IMR-90 (cell line): ENCODE data around the gene PNMA6E. TPM values are rescaled to one million over a fixed set of nuclear protein-coding genes. Genes with fewer than 3 reads are reported as not detected.

Experiments
- ATAC-seq: fragments of 200-7000 bp; cut with Tn5 transposase; 2 replicates; pipeline ENCODE4 v1.9.1; 2020; ENCODE audit warnings: low read depth, mild to moderate bottlenecking, moderate library complexity
- BruUV-seq: library from RNA; stranded (reverse); fragments of 400-500 nt; replicated peaks from 2 replicates; lab custom pipeline; 2021; lab: Mats Ljungman, UMichigan
- CTCF ChIA-PET: fragments of 300-600 bp; formaldehyde crosslinking; extraction: SDS; loops from one replicate; lab custom pipeline; 2021; ENCODE audit warnings: antibody characterized with exemption; lab: Yijun Ruan, JAX
- POLR2A ChIA-PET: fragments of 300-600 bp; sonication (Branson Sonifier 250); formaldehyde crosslinking; loops from one replicate; lab custom pipeline; 2022; ENCODE audit warnings: antibody characterized with exemption; ENCODE audit not compliant: unreplicated experiment; lab: Charles Lee
- DNase-seq: peaks from one replicate; pipeline ENCODE4 v3.0.0; 2013
- H2AFZ ChIP-seq: replicated peaks from 2 replicates; pipeline ENCODE3; 2013; ENCODE audit warnings: low read length, mild to moderate bottlenecking; ENCODE audit not compliant: poor library complexity
- H2AK5ac ChIP-seq: 2 replicates; pipeline ENCODE4 v1.6.1; 2013; ENCODE audit warnings: low read depth, low read length, inconsistent platforms
- H2AK9ac ChIP-seq: replicated peaks from 2 replicates; pipeline ENCODE3; 2013; ENCODE audit warnings: mild to moderate bottlenecking, low read depth, low read length, moderate library complexity; ENCODE audit not compliant: poor library complexity
- H2BK120ac ChIP-seq: 2 replicates; pipeline ENCODE4 v1.6.1; 2013; ENCODE audit warnings: low read depth, low read length, inconsistent platforms
- H2BK15ac ChIP-seq: 3 replicates; pipeline ENCODE4 v1.6.1; 2013; ENCODE audit warnings: low read depth, low read length, inconsistent platforms
- H2BK20ac ChIP-seq: 2 replicates; pipeline ENCODE4 v1.6.1; 2013; ENCODE audit warnings: low read depth, mild to moderate bottlenecking, inconsistent platforms, low read length, moderate library complexity
- H2BK5ac ChIP-seq: 2 replicates; pipeline ENCODE4 v1.6.1; 2013; ENCODE audit warnings: mild to moderate bottlenecking, low read depth, low read length, inconsistent platforms; ENCODE audit not compliant: poor library complexity, severe bottlenecking
- H3K14ac ChIP-seq: replicated peaks from 2 replicates; pipeline ENCODE4 v1.6.1; 2013; ENCODE audit warnings: low read depth, low read length, inconsistent platforms
- H3K18ac ChIP-seq: 2 replicates; pipeline ENCODE4 v1.6.1; 2013; ENCODE audit warnings: low read depth, low read length, control low read depth
- H3K23ac ChIP-seq: 2 replicates; pipeline ENCODE4 v1.6.1; 2013; ENCODE audit warnings: low read depth, low read length, inconsistent platforms
- H3K27ac ChIP-seq: 2 replicates; pipeline ENCODE4 v1.5.1; 2013; ENCODE audit warnings: mild to moderate bottlenecking, control low read depth, low read length; ENCODE audit not compliant: insufficient read depth
- H3K27me3 ChIP-seq: 2 replicates; pipeline ENCODE4 v1.6.1; 2013; ENCODE audit warnings: low read length; ENCODE audit not compliant: control insufficient read depth, insufficient read depth
- H3K36me3 ChIP-seq: 2 replicates; pipeline ENCODE4 v1.6.1; 2013; ENCODE audit warnings: low read length, mixed read lengths; ENCODE audit not compliant: control insufficient read depth, insufficient read depth
- H3K4ac ChIP-seq: 2 replicates; pipeline ENCODE4 v1.6.1; 2013; ENCODE audit warnings: low read depth, low read length, inconsistent platforms
- H3K4me1 ChIP-seq: 2 replicates; pipeline ENCODE4 v1.6.1; 2013; ENCODE audit warnings: low read length, mixed read lengths; ENCODE audit not compliant: control insufficient read depth, insufficient read depth
- H3K4me2 ChIP-seq: 2 replicates; pipeline ENCODE4 v1.6.1; 2013; ENCODE audit warnings: low read depth, mild to moderate bottlenecking, control low read depth, low read length, moderate library complexity
- H3K4me3 ChIP-seq: 2 replicates; pipeline ENCODE4 v1.5.1; 2013; ENCODE audit warnings: low read depth, mild to moderate bottlenecking, control low read depth, low read length, moderate library complexity; ENCODE audit not compliant: insufficient read depth
- H3K56ac ChIP-seq: 2 replicates; pipeline ENCODE4 v1.6.1; 2013; ENCODE audit warnings: low read length, inconsistent platforms; ENCODE audit not compliant: insufficient read depth; ENCODE audit errors: extremely low read depth
- H3K79me1 ChIP-seq, 2 experiments: 2 replicates each; pipeline ENCODE4 v1.6.1; 2013; ENCODE audit warnings: low read length in 2 of 2, inconsistent platforms in 1 of 2, low read depth in 1 of 2
- H3K9ac ChIP-seq: 2 replicates; pipeline ENCODE4 v1.6.1; 2013; ENCODE audit warnings: low read depth, low read length, control low read depth
- H3K9me1 ChIP-seq: 2 replicates; pipeline ENCODE4 v1.6.1; 2013; ENCODE audit warnings: low read length, inconsistent platforms; ENCODE audit not compliant: insufficient read depth
- H3K9me3 ChIP-seq: 2 replicates; pipeline ENCODE4 v1.6.1; 2013; ENCODE audit warnings: low read length; ENCODE audit not compliant: control insufficient read depth, insufficient read depth
- H4K20me1 ChIP-seq: 2 replicates; pipeline ENCODE4 v1.6.1; 2013; ENCODE audit warnings: low read length, inconsistent platforms; ENCODE audit not compliant: insufficient read depth
- H4K5ac ChIP-seq: 2 replicates; pipeline ENCODE4 v1.6.1; 2013; ENCODE audit warnings: mild to moderate bottlenecking, low read depth, low read length, control low read depth
- H4K8ac ChIP-seq, 2 experiments: 2 replicates each; pipeline ENCODE4 v1.6.1; 2013; ENCODE audit warnings: low read depth in 2 of 2, low read length in 2 of 2, control low read depth in 1 of 2, inconsistent platforms in 1 of 2
- H4K91ac ChIP-seq: 2 replicates; pipeline ENCODE4 v1.6.1; 2013; ENCODE audit warnings: low read depth, low read length, inconsistent platforms; ENCODE audit not compliant: insufficient read depth
- BHLHE40 ChIP-seq: fragments of 150-350 bp; IDR thresholded peaks from 2 replicates; pipeline ENCODE4 v1.6.1; 2016; ENCODE audit warnings: mild to moderate bottlenecking, low read depth, low read length
- CEBPB ChIP-seq: IDR thresholded peaks from 2 replicates; pipeline ENCODE4 v1.6.1; 2012; ENCODE audit warnings: low read depth, low read length, improper control_type of control experiment
- CHD1 ChIP-seq: IDR thresholded peaks from 2 replicates; pipeline ENCODE4 v1.6.1; 2012; ENCODE audit warnings: low read depth, low read length, improper control_type of control experiment
- FOS ChIP-seq: fragments of 150-350 bp; IDR thresholded peaks from 2 replicates; pipeline ENCODE4 v1.6.1; 2016; ENCODE audit warnings: low read depth, low read length
- MAFK ChIP-seq: IDR thresholded peaks from 2 replicates; pipeline ENCODE4 v1.6.1; 2012; ENCODE audit warnings: low read depth, low read length, improper control_type of control experiment
- MAZ ChIP-seq: IDR thresholded peaks from 2 replicates; pipeline ENCODE4 v1.6.1; 2012; ENCODE audit warnings: low read depth, mild to moderate bottlenecking, low read length, improper control_type of control experiment, moderate library complexity, borderline replicate concordance
- MXI1 ChIP-seq: IDR thresholded peaks from 2 replicates; pipeline ENCODE4 v1.6.1; 2012; ENCODE audit warnings: low read depth, mild to moderate bottlenecking, low read length, moderate library complexity, borderline replicate concordance
- POLR2A ChIP-seq: IDR thresholded peaks from 2 replicates; pipeline ENCODE4 v1.6.1; 2012; ENCODE audit warnings: mild to moderate bottlenecking, low read depth, low read length
- RFX5 ChIP-seq: IDR thresholded peaks from 2 replicates; pipeline ENCODE4 v1.8.0; 2012; ENCODE audit warnings: low read depth, mild to moderate bottlenecking, low read length, moderate library complexity
- SMC3 ChIP-seq: fragments of 150-350 bp; IDR thresholded peaks from 2 replicates; pipeline ENCODE4 v1.6.1; 2016; ENCODE audit warnings: low read depth, mild to moderate bottlenecking, antibody characterized with exemption, low read length, moderate library complexity
- WGBS, 2 experiments: methylation state at CpG; one replicate each; pipeline versions ENCODE4 v1.1.5 to v1.1.7; 2013; ENCODE audit warnings: missing lambda C conversion rate in 2 of 2; ENCODE audit not compliant: insufficient read length in 1 of 2; ENCODE audit errors: extremely low coverage in 2 of 2; 5-methylcytosine and 5-hydroxymethylcytosine counted together
- dilution Hi-C: fragments of 300-500 bp; cut with HindIII; formaldehyde crosslinking; loops from one replicate; pipeline ENCODE4 v1.14.3; 2018; ENCODE audit warnings: low sequenced_read_pairs; ENCODE audit not compliant: unreplicated experiment
- in situ Hi-C: fragments of 300-500 bp; cut with MboI; formaldehyde crosslinking; loops from 3 replicates; pipeline ENCODE4 v1.14.3; 2019; ENCODE audit warnings: low sequenced_read_pairs, inconsistent platforms, mixed read lengths
- intact Hi-C: fragments of 100-400 bp; cut with micrococcal nuclease; formaldehyde crosslinking; loops from 2 replicates; pipeline ENCODE4 v1.10.0; 2022
- polyA plus RNA-seq, 3 experiments: library from polyadenylated mRNA; depleted of rRNA; stranded (reverse); fragments of >200 nt; gene quantifications; 2 replicates each; pipeline ENCODE4 v1.2.3, GENCODE V29; 2012; ENCODE audit warnings: low replicate concordance in 1 of 3
- total RNA-seq: library from RNA; depleted of rRNA; stranded (reverse); fragments of >200 nt; gene quantifications from 2 replicates; pipeline ENCODE4 v1.2.3, GENCODE V29; 2012
- TF ChIP-seq, protein P1 (sequence below): fragments of 150-350 bp; IDR thresholded peaks from 2 replicates; pipeline ENCODE4 v1.6.1; 2016; ENCODE audit warnings: low read depth, mild to moderate bottlenecking, low read length, moderate library complexity, borderline replicate concordance
- TF ChIP-seq, protein P2 (sequence below): conservative IDR thresholded peaks from 2 replicates; pipeline ENCODE4 v1.5.1; 2012; ENCODE audit warnings: mild to moderate bottlenecking, low read depth, low read length, improper control_type of control experiment

The PNMA6E gene
- total and polyA plus RNA-seq, 2 of the 4 experiments (the other 2 are of a cell fraction), result not detected

DNA sequence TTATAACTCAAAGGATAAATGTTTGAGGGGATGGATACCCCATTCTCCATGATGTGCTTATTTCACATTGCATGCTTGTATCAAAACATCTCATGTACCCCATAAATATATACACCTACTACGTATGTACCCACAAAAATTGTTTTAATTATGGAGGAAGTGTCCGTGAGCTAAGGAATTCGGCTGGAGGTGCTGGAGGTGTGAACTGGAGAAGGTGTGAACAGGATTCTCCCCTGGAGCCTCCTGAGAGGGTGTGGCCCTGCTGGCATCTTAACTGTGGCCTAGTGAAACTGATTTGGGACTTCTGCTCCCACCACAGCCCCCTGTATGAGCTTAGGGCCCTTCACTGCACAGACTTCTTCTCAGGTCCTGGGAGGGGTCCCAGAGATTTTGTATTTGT lies 23.4 kb downstream of the PNMA6E start:
- Histone ChIP-seq H3K36me3 (no peaks in the 10 kb centered on the region), H3K79me1 (no peaks in the 10 kb centered on the region), H4K5ac (no peak overlapping the region), H2BK15ac (no peak overlapping the region), H2AFZ (no peak overlapping the region), H3K9ac (no peak overlapping the region), H2BK5ac (no peak overlapping the region), H3K4ac (no peak overlapping the region), H4K91ac (no peak overlapping the region), H2AK9ac (no peak overlapping the region), H3K56ac (no peak overlapping the region), H4K8ac (no peak overlapping the region), H3K9me3 (peaks cover 2% of the 10 kb centered on the region; the same call in 1 of the 2 replicates), H3K27ac (no peak overlapping the region), H2BK120ac (no peak overlapping the region), H4K20me1 (no peaks in the 10 kb centered on the region), H3K4me1 (peaks cover 2% of the 10 kb centered on the region; the same call in 1 of the 2 replicates), H3K4me2 (no peak overlapping the region), H3K4me3 (no peak overlapping the region), H3K14ac (no peak overlapping the region), H2AK5ac (no peak overlapping the region), H3K18ac (no peak overlapping the region), H3K27me3 (peaks cover 8% of the 10 kb centered on the region), H3K23ac (no peak overlapping the region), H2BK20ac (no peak overlapping the region), H3K9me1 (no peaks in the 10 kb centered on the region)
- no CpG with 5 or more reads among the region's 3 CpGs for WGBS, 2 experiments
- DNase-seq (no peak), ATAC-seq (no peak)
- in situ Hi-C loops, result no loop called here
- intact Hi-C loops, result no loop called here
- no peak for TF ChIP-seq CEBPB
- TF ChIP-seq, protein P1, sequence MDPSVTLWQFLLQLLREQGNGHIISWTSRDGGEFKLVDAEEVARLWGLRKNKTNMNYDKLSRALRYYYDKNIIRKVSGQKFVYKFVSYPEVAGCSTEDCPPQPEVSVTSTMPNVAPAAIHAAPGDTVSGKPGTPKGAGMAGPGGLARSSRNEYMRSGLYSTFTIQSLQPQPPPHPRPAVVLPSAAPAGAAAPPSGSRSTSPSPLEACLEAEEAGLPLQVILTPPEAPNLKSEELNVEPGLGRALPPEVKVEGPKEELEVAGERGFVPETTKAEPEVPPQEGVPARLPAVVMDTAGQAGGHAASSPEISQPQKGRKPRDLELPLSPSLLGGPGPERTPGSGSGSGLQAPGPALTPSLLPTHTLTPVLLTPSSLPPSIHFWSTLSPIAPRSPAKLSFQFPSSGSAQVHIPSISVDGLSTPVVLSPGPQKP, result no peak
- no peak for TF ChIP-seq SMC3
- no peak for TF ChIP-seq MXI1
- TF ChIP-seq, protein P2, sequence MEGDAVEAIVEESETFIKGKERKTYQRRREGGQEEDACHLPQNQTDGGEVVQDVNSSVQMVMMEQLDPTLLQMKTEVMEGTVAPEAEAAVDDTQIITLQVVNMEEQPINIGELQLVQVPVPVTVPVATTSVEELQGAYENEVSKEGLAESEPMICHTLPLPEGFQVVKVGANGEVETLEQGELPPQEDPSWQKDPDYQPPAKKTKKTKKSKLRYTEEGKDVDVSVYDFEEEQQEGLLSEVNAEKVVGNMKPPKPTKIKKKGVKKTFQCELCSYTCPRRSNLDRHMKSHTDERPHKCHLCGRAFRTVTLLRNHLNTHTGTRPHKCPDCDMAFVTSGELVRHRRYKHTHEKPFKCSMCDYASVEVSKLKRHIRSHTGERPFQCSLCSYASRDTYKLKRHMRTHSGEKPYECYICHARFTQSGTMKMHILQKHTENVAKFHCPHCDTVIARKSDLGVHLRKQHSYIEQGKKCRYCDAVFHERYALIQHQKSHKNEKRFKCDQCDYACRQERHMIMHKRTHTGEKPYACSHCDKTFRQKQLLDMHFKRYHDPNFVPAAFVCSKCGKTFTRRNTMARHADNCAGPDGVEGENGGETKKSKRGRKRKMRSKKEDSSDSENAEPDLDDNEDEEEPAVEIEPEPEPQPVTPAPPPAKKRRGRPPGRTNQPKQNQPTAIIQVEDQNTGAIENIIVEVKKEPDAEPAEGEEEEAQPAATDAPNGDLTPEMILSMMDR, result no peak
- TF ChIP-seq MAZ, result no peak
- no peak for TF ChIP-seq CHD1
- TF ChIP-seq RFX5, result no peak
- TF ChIP-seq POLR2A, result no peak
- no peak for TF ChIP-seq MAFK
- no peak for TF ChIP-seq FOS
- TF ChIP-seq BHLHE40, result no peak
- dilution Hi-C loops, result no loop called here
- CTCF ChIA-PET, result no interaction called here
- BruUV-seq, result no TSS peak
- POLR2A ChIA-PET, result no interaction called here
